IMR-90 (cell line): ENCODE results near the gene FARS2. TPM values are rescaled to one million over a fixed set of nuclear protein-coding genes. Genes with fewer than 3 reads are reported as not detected.

Source experiments
- ATAC-seq: fragments of 200-7000 bp; cut with Tn5 transposase; 2 replicates; pipeline ENCODE4 v1.9.1; 2020; ENCODE audit warnings: low read depth, mild to moderate bottlenecking, moderate library complexity
- BruUV-seq: library from RNA; stranded (reverse); fragments of 400-500 nt; replicated peaks from 2 replicates; lab custom pipeline; 2021; lab: Mats Ljungman, UMichigan
- CTCF ChIA-PET: fragments of 300-600 bp; formaldehyde crosslinking; extraction: SDS; loops from one replicate; lab custom pipeline; 2021; ENCODE audit warnings: antibody characterized with exemption; lab: Yijun Ruan, JAX
- POLR2A ChIA-PET: fragments of 300-600 bp; sonication (Branson Sonifier 250); formaldehyde crosslinking; loops from one replicate; lab custom pipeline; 2022; ENCODE audit warnings: antibody characterized with exemption; ENCODE audit not compliant: unreplicated experiment; lab: Charles Lee
- DNase-seq: peaks from one replicate; pipeline ENCODE4 v3.0.0; 2013
- H2AFZ ChIP-seq: replicated peaks from 2 replicates; pipeline ENCODE3; 2013; ENCODE audit warnings: low read length, mild to moderate bottlenecking; ENCODE audit not compliant: poor library complexity
- H2AK5ac ChIP-seq: 2 replicates; pipeline ENCODE4 v1.6.1; 2013; ENCODE audit warnings: low read depth, low read length, inconsistent platforms
- H2AK9ac ChIP-seq: replicated peaks from 2 replicates; pipeline ENCODE3; 2013; ENCODE audit warnings: mild to moderate bottlenecking, low read depth, low read length, moderate library complexity; ENCODE audit not compliant: poor library complexity
- H2BK120ac ChIP-seq: 2 replicates; pipeline ENCODE4 v1.6.1; 2013; ENCODE audit warnings: low read depth, low read length, inconsistent platforms
- H2BK15ac ChIP-seq: 3 replicates; pipeline ENCODE4 v1.6.1; 2013; ENCODE audit warnings: low read depth, low read length, inconsistent platforms
- H2BK20ac ChIP-seq: 2 replicates; pipeline ENCODE4 v1.6.1; 2013; ENCODE audit warnings: low read depth, mild to moderate bottlenecking, inconsistent platforms, low read length, moderate library complexity
- H2BK5ac ChIP-seq: 2 replicates; pipeline ENCODE4 v1.6.1; 2013; ENCODE audit warnings: mild to moderate bottlenecking, low read depth, low read length, inconsistent platforms; ENCODE audit not compliant: poor library complexity, severe bottlenecking
- H3K14ac ChIP-seq: replicated peaks from 2 replicates; pipeline ENCODE4 v1.6.1; 2013; ENCODE audit warnings: low read depth, low read length, inconsistent platforms
- H3K18ac ChIP-seq: 2 replicates; pipeline ENCODE4 v1.6.1; 2013; ENCODE audit warnings: low read depth, low read length, control low read depth
- H3K23ac ChIP-seq: 2 replicates; pipeline ENCODE4 v1.6.1; 2013; ENCODE audit warnings: low read depth, low read length, inconsistent platforms
- H3K27ac ChIP-seq: 2 replicates; pipeline ENCODE4 v1.5.1; 2013; ENCODE audit warnings: mild to moderate bottlenecking, control low read depth, low read length; ENCODE audit not compliant: insufficient read depth
- H3K27me3 ChIP-seq: 2 replicates; pipeline ENCODE4 v1.6.1; 2013; ENCODE audit warnings: low read length; ENCODE audit not compliant: control insufficient read depth, insufficient read depth
- H3K36me3 ChIP-seq: 2 replicates; pipeline ENCODE4 v1.6.1; 2013; ENCODE audit warnings: low read length, mixed read lengths; ENCODE audit not compliant: control insufficient read depth, insufficient read depth
- H3K4ac ChIP-seq: 2 replicates; pipeline ENCODE4 v1.6.1; 2013; ENCODE audit warnings: low read depth, low read length, inconsistent platforms
- H3K4me1 ChIP-seq: 2 replicates; pipeline ENCODE4 v1.6.1; 2013; ENCODE audit warnings: low read length, mixed read lengths; ENCODE audit not compliant: control insufficient read depth, insufficient read depth
- H3K4me2 ChIP-seq: 2 replicates; pipeline ENCODE4 v1.6.1; 2013; ENCODE audit warnings: low read depth, mild to moderate bottlenecking, control low read depth, low read length, moderate library complexity
- H3K4me3 ChIP-seq: 2 replicates; pipeline ENCODE4 v1.5.1; 2013; ENCODE audit warnings: low read depth, mild to moderate bottlenecking, control low read depth, low read length, moderate library complexity; ENCODE audit not compliant: insufficient read depth
- H3K56ac ChIP-seq: 2 replicates; pipeline ENCODE4 v1.6.1; 2013; ENCODE audit warnings: low read length, inconsistent platforms; ENCODE audit not compliant: insufficient read depth; ENCODE audit errors: extremely low read depth
- H3K79me1 ChIP-seq, 2 experiments: 2 replicates each; pipeline ENCODE4 v1.6.1; 2013; ENCODE audit warnings: low read length in 2 of 2, inconsistent platforms in 1 of 2, low read depth in 1 of 2
- H3K9ac ChIP-seq: 2 replicates; pipeline ENCODE4 v1.6.1; 2013; ENCODE audit warnings: low read depth, low read length, control low read depth
- H3K9me1 ChIP-seq: 2 replicates; pipeline ENCODE4 v1.6.1; 2013; ENCODE audit warnings: low read length, inconsistent platforms; ENCODE audit not compliant: insufficient read depth
- H3K9me3 ChIP-seq: 2 replicates; pipeline ENCODE4 v1.6.1; 2013; ENCODE audit warnings: low read length; ENCODE audit not compliant: control insufficient read depth, insufficient read depth
- H4K20me1 ChIP-seq: 2 replicates; pipeline ENCODE4 v1.6.1; 2013; ENCODE audit warnings: low read length, inconsistent platforms; ENCODE audit not compliant: insufficient read depth
- H4K5ac ChIP-seq: 2 replicates; pipeline ENCODE4 v1.6.1; 2013; ENCODE audit warnings: mild to moderate bottlenecking, low read depth, low read length, control low read depth
- H4K8ac ChIP-seq, 2 experiments: 2 replicates each; pipeline ENCODE4 v1.6.1; 2013; ENCODE audit warnings: low read depth in 2 of 2, low read length in 2 of 2, control low read depth in 1 of 2, inconsistent platforms in 1 of 2
- H4K91ac ChIP-seq: 2 replicates; pipeline ENCODE4 v1.6.1; 2013; ENCODE audit warnings: low read depth, low read length, inconsistent platforms; ENCODE audit not compliant: insufficient read depth
- CHD1 ChIP-seq: IDR thresholded peaks from 2 replicates; pipeline ENCODE4 v1.6.1; 2012; ENCODE audit warnings: low read depth, low read length, improper control_type of control experiment
- CTCF ChIP-seq: conservative IDR thresholded peaks from 2 replicates; pipeline ENCODE4 v1.5.1; 2012; ENCODE audit warnings: mild to moderate bottlenecking, low read depth, low read length, improper control_type of control experiment
- RAD21 ChIP-seq: IDR thresholded peaks from 2 replicates; pipeline ENCODE4 v1.6.1; 2012; ENCODE audit warnings: low read length, improper control_type of control experiment
- WGBS, 2 experiments: methylation state at CpG; one replicate each; pipeline versions ENCODE4 v1.1.5 to v1.1.7; 2013; ENCODE audit warnings: missing lambda C conversion rate in 2 of 2; ENCODE audit not compliant: insufficient read length in 1 of 2; ENCODE audit errors: extremely low coverage in 2 of 2; 5-methylcytosine and 5-hydroxymethylcytosine counted together
- dilution Hi-C: fragments of 300-500 bp; cut with HindIII; formaldehyde crosslinking; loops from one replicate; pipeline ENCODE4 v1.14.3; 2018; ENCODE audit warnings: low sequenced_read_pairs; ENCODE audit not compliant: unreplicated experiment
- in situ Hi-C: fragments of 300-500 bp; cut with MboI; formaldehyde crosslinking; loops from 3 replicates; pipeline ENCODE4 v1.14.3; 2019; ENCODE audit warnings: low sequenced_read_pairs, inconsistent platforms, mixed read lengths
- intact Hi-C: fragments of 100-400 bp; cut with micrococcal nuclease; formaldehyde crosslinking; loops from 2 replicates; pipeline ENCODE4 v1.10.0; 2022
- polyA plus RNA-seq, 3 experiments: library from polyadenylated mRNA; depleted of rRNA; stranded (reverse); fragments of >200 nt; gene quantifications; 2 replicates each; pipeline ENCODE4 v1.2.3, GENCODE V29; 2012; ENCODE audit warnings: low replicate concordance in 1 of 3
- total RNA-seq: library from RNA; depleted of rRNA; stranded (reverse); fragments of >200 nt; gene quantifications from 2 replicates; pipeline ENCODE4 v1.2.3, GENCODE V29; 2012

FARS2 gene
- total and polyA plus RNA-seq, 2 of the 4 experiments (the other 2 are of a cell fraction), result 12.1 to 28.9 TPM

DNA sequence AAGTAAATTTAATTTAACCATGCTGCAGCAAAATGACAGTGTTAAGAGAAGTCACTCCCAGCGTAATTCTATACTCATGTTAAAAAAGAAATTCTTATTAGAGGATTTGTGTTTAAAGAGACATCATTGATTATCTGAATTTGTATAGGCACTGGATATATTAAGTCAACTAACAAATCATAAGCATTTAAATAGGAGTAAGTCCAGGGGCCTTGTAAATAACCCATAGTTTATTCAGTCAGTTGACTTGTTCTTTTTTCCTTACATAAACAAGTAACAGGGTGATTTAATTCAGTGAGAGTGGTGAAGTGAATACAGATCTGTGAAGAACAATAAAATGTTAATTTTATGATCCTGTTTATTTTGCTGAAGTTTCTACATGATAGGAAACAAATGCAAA is 23.0 kb upstream of the FARS2 start:
- H2BK5ac ChIP-seq, result no peak overlapping the region
- H3K4me1 ChIP-seq, result no peaks in the 10 kb centered on the region
- no peak overlapping the region for H3K4me3 ChIP-seq
- no peak overlapping the region for H3K56ac ChIP-seq
- no peak overlapping the region for H3K4me2 ChIP-seq
- H3K4ac ChIP-seq, result no peak overlapping the region
- H4K8ac ChIP-seq, result no peak overlapping the region
- no peak overlapping the region for H2BK15ac ChIP-seq
- ChIA-PET CTCF (interaction anchor here (0.5 kb wide), 1 partner anchor 9 kb away, joined by 3 read pairs; no protein-coding TSS in a partner anchor), POLR2A (no interaction called here)
- H2BK120ac ChIP-seq, result no peak overlapping the region
- ATAC-seq (no peak), DNase-seq (no peak)
- no peak overlapping the region for H2AK9ac ChIP-seq
- intact Hi-C loops (no loop called here), dilution Hi-C loops (no loop called here), in situ Hi-C loops (no loop called here)
- H2BK20ac ChIP-seq, result no peak overlapping the region
- no TSS peak for BruUV-seq
- no peak overlapping the region for H3K14ac ChIP-seq
- no peak overlapping the region for H3K27ac ChIP-seq
- no peaks in the 10 kb centered on the region for H3K27me3 ChIP-seq
- no peaks in the 10 kb centered on the region; the same call in 1 of the 2 replicates for H3K36me3 ChIP-seq
- H3K9me3 ChIP-seq, result no peaks in the 10 kb centered on the region
- H3K9me1 ChIP-seq, result no peaks in the 10 kb centered on the region; the same call in 1 of the 2 replicates
- no peak overlapping the region for H3K9ac ChIP-seq
- H3K23ac ChIP-seq, result no peak overlapping the region
- TF ChIP-seq RAD21, result no peak
- TF ChIP-seq CTCF, result no peak
- TF ChIP-seq CHD1, result no peak
- no peak overlapping the region for H3K18ac ChIP-seq
- H4K20me1 ChIP-seq, result no peaks in the 10 kb centered on the region
- H3K79me1 ChIP-seq, result no peaks in the 10 kb centered on the region; a peak in 2 of 4 replicates
- no peak overlapping the region for H2AFZ ChIP-seq
- H2AK5ac ChIP-seq, result no peak overlapping the region
- no peak overlapping the region for H4K91ac ChIP-seq
- WGBS, 2 experiments, result no CpG with 5 or more reads among the region's 1 CpG
- H4K5ac ChIP-seq, result no peak overlapping the region
